ENCODE results near the gene ADRM1.

Gene ADRM1

GRCh38 chr20:62304331-62305148 is 1.7 kb downstream of the ADRM1 start:
- TF ChIP-seq CTCF (conservative IDR thresholded peaks at IDR 0.05; ENCODE audit: low read depth, low read length), result no peak
- Histone ChIP-seq H4K20me1 (ENCODE audit: insufficient read depth) (peaks cover 22% of the 10 kb centered on the region), H3K4me2 (peak overlapping the region; percentile 99), H3K79me2 (ENCODE audit: insufficient read depth, low read depth) (peaks cover 38% of the 10 kb centered on the region), H3K27me3 (ENCODE audit: insufficient read depth, low read depth) (no peaks in the 10 kb centered on the region), H3K27ac (no peak overlapping the region; the same call in 1 of the 2 replicates), H2AFZ (ENCODE audit: low read depth) (no peak overlapping the region), H3K4me3 (IDR thresholded peaks at IDR 0.05; ENCODE audit: insufficient read depth, low read depth, low read length) (no peak overlapping the region), H3K4me1 (ENCODE audit: low read depth, poor library complexity, severe bottlenecking) (peaks cover 15% of the 10 kb centered on the region), H3K36me3 (ENCODE audit: insufficient read depth) (peaks cover 23% of the 10 kb centered on the region; the same call in 1 of the 2 replicates), H3K9ac (peak overlapping the region; percentile 97; the same call in 1 of the 2 replicates)

GRCh38 chr20:62305149-62305764 is 2.5 kb downstream of the ADRM1 start:
- H3K4me2 ChIP-seq, result peak overlapping the region; percentile 99; the same call in 1 of the 2 replicates

GRCh38 chr20:62305765-62306413 is 3.1 kb downstream of the ADRM1 start:
- Histone ChIP-seq H3K9ac (no peak overlapping the region), H3K4me2 (no peak overlapping the region), H4K20me1 (ENCODE audit: insufficient read depth) (peaks cover 22% of the 10 kb centered on the region), H3K27me3 (ENCODE audit: insufficient read depth, low read depth) (no peaks in the 10 kb centered on the region), H3K4me3 (IDR thresholded peaks at IDR 0.05; ENCODE audit: insufficient read depth, low read depth, low read length) (no peak overlapping the region), H3K36me3 (ENCODE audit: insufficient read depth) (peaks cover 23% of the 10 kb centered on the region; the same call in 1 of the 2 replicates), H2AFZ (ENCODE audit: low read depth) (no peak overlapping the region), H3K79me2 (ENCODE audit: insufficient read depth, low read depth) (peaks cover 38% of the 10 kb centered on the region), H3K4me1 (ENCODE audit: low read depth, poor library complexity, severe bottlenecking) (peaks cover 15% of the 10 kb centered on the region), H3K27ac (no peak overlapping the region)
- TF ChIP-seq CTCF (conservative IDR thresholded peaks at IDR 0.05; ENCODE audit: low read depth, low read length), result no peak

More at GRCh38 chr20:62305149-62305764, 2.5 kb downstream of the ADRM1 start:
- Histone ChIP-seq H3K79me2 (ENCODE audit: insufficient read depth, low read depth) (peaks cover 38% of the 10 kb centered on the region), H3K4me3 (IDR thresholded peaks at IDR 0.05; ENCODE audit: insufficient read depth, low read depth, low read length) (no peak overlapping the region), H4K20me1 (ENCODE audit: insufficient read depth) (peaks cover 22% of the 10 kb centered on the region), H3K9ac (no peak overlapping the region), H3K36me3 (ENCODE audit: insufficient read depth) (peaks cover 23% of the 10 kb centered on the region; the same call in 1 of the 2 replicates), H3K27ac (no peak overlapping the region), H3K27me3 (ENCODE audit: insufficient read depth, low read depth) (no peaks in the 10 kb centered on the region), H2AFZ (ENCODE audit: low read depth) (no peak overlapping the region), H3K4me1 (ENCODE audit: low read depth, poor library complexity, severe bottlenecking) (peaks cover 15% of the 10 kb centered on the region)
- no peak for TF ChIP-seq CTCF (conservative IDR thresholded peaks at IDR 0.05; ENCODE audit: low read depth, low read length)

GRCh38 chr20:62306414-62307187 is 3.8 kb downstream of the ADRM1 start:
- no peak for TF ChIP-seq CTCF (conservative IDR thresholded peaks at IDR 0.05; ENCODE audit: low read depth, low read length)
- Histone ChIP-seq H3K27me3 (ENCODE audit: insufficient read depth, low read depth) (no peaks in the 10 kb centered on the region), H3K79me2 (ENCODE audit: insufficient read depth, low read depth) (peaks cover 38% of the 10 kb centered on the region), H3K4me2 (no peak overlapping the region), H3K27ac (no peak overlapping the region), H3K36me3 (ENCODE audit: insufficient read depth) (peaks cover 23% of the 10 kb centered on the region; the same call in 1 of the 2 replicates), H2AFZ (ENCODE audit: low read depth) (no peak overlapping the region), H4K20me1 (ENCODE audit: insufficient read depth) (peaks cover 22% of the 10 kb centered on the region), H3K4me3 (IDR thresholded peaks at IDR 0.05; ENCODE audit: insufficient read depth, low read depth, low read length) (no peak overlapping the region), H3K9ac (no peak overlapping the region), H3K4me1 (ENCODE audit: low read depth, poor library complexity, severe bottlenecking) (peaks cover 15% of the 10 kb centered on the region)

Measured in KMS-11 (cell line).